Ureter (tissue), 1 donor: ENCODE measurements around the gene RAD51B. TPM values are rescaled to one million over a fixed set of nuclear protein-coding genes. Genes with fewer than 3 reads are reported as not detected.
A peak's percentile ranks its signal among the peaks of the same experiment; 100 is the strongest.
"Not testable (repeated sequence)": the region's sequence is repeated elsewhere in the genome, so short reads cannot be mapped to it uniquely, and the experiment has no call there.

Experiments used
- DNase-seq: peaks from one replicate; pipeline ENCODE4 v3.0.0-alpha.2; 2020; ENCODE audit warnings: low spot score
- total RNA-seq: library from RNA; stranded (reverse); gene quantifications from one replicate; pipeline ENCODE4 v1.2.4, GENCODE V29; 2023
- donor health status: DM: yes; HTN: yes; CAD: no.

The RAD51B gene
- total RNA-seq, 1 donor from 2014 or later = 36.6 TPM

- no peak for DNase-seq
Observed at GRCh38 chr14:68696266-68696665, 876.7 kb downstream of the RAD51B start.

- DNase-seq = no peak
Observed at GRCh38 chr14:68696721-68697495, 877.3 kb downstream of the RAD51B start.

GRCh38 chr14:68698773-68699172 lies 879.2 kb downstream of the RAD51B start:
- not testable (repeated sequence) for DNase-seq

GRCh38 chr14:68701001-68701741 lies 881.6 kb downstream of the RAD51B start:
- DNase-seq = no peak

GRCh38 chr14:68702135-68702534 lies 882.6 kb downstream of the RAD51B start:
- no peak for DNase-seq

- no peak for DNase-seq
Observed at GRCh38 chr14:68702578-68702977, 883.0 kb downstream of the RAD51B start.

- no peak for DNase-seq
Observed at GRCh38 chr14:68703093-68703492, 883.5 kb downstream of the RAD51B start.

- DNase-seq = no peak
Observed at GRCh38 chr14:68704736-68705720, 885.4 kb downstream of the RAD51B start.

GRCh38 chr14:68705741-68706283 lies 886.2 kb downstream of the RAD51B start:
- peak; percentile 78 for DNase-seq

GRCh38 chr14:68707482-68707881 lies 887.9 kb downstream of the RAD51B start:
- no peak for DNase-seq

- DNase-seq = no peak
Observed at GRCh38 chr14:68708343-68708742, 888.8 kb downstream of the RAD51B start.

GRCh38 chr14:68709007-68709406 lies 889.4 kb downstream of the RAD51B start:
- no peak for DNase-seq

- no peak for DNase-seq
Observed at GRCh38 chr14:68710776-68711175, 891.2 kb downstream of the RAD51B start.

- no peak for DNase-seq
Observed at GRCh38 chr14:68711561-68712309, 892.2 kb downstream of the RAD51B start.

GRCh38 chr14:68712703-68713370 lies 893.3 kb downstream of the RAD51B start:
- no peak for DNase-seq

GRCh38 chr14:68713782-68714181 lies 894.2 kb downstream of the RAD51B start:
- no peak for DNase-seq

- no peak for DNase-seq
Observed at GRCh38 chr14:68714991-68715924, 895.7 kb downstream of the RAD51B start.

- DNase-seq = no peak
Observed at GRCh38 chr14:68716698-68717097, 897.1 kb downstream of the RAD51B start.
